Ascending aorta (tissue), 2 donors: ENCODE results near the gene LPCAT2. TPM values are rescaled to one million over a fixed set of nuclear protein-coding genes. Genes with fewer than 3 reads are reported as not detected.
"Not testable (repeated sequence)": the region's sequence is repeated elsewhere in the genome, so short reads cannot be mapped to it uniquely, and the experiment has no call there.

Experiments used
- DNase-seq, 2 donors: peaks; one replicate each; pipeline ENCODE4 v3.0.0-alpha.2; 2019; ENCODE audit warnings: low spot score in 2 of 2
- H3K27ac ChIP-seq, 2 donors: fragments of 200-600 bp; sonication (generic); one replicate each; pipeline ENCODE4 v1.5.1; 2016 to 2017; ENCODE audit warnings: mild to moderate bottlenecking in 1 of 2
- H3K27me3 ChIP-seq: fragments of 200-600 bp; sonication (generic); one replicate; pipeline ENCODE4 v1.5.1; 2017
- H3K36me3 ChIP-seq, 2 donors: fragments of 200-600 bp; sonication (generic); one replicate each; pipeline ENCODE4 v1.5.1; 2016
- H3K4me1 ChIP-seq, 2 donors: fragments of 200-600 bp; sonication (generic); one replicate each; pipeline ENCODE4 v1.5.1; 2016 to 2017; ENCODE audit warnings: mild to moderate bottlenecking in 1 of 2
- H3K4me3 ChIP-seq, 2 donors: fragments of 200-600 bp; sonication (generic); one replicate each; pipeline ENCODE4 v1.5.1; 2016 to 2017; ENCODE audit warnings: mild to moderate bottlenecking in 1 of 2
- H3K9me3 ChIP-seq, 2 donors: fragments of 200-600 bp; sonication (generic); one replicate each; pipeline ENCODE4 v1.5.1; 2016
- CTCF ChIP-seq, 3 experiments: fragments of 200-600 bp in 2 of 3; fragments of 450-650 bp in 1 of 3; sonication (generic) in 2 of 3; IDR thresholded peaks; one replicate each; pipeline ENCODE4 v1.5.1; 2016 to 2019; ENCODE audit warnings: antibody characterized with exemption in 3 of 3, mild to moderate bottlenecking in 1 of 3, moderate library complexity in 1 of 3
- intact Hi-C: fragments of 100-400 bp; cut with DNase I; formaldehyde crosslinking; loops from one replicate; pipeline ENCODE4 v1.15.1; 2023
- total RNA-seq: library from RNA; depleted of rRNA; stranded (reverse); fragments of >200 nt; gene quantifications from one replicate; pipeline ENCODE4 v1.1.0, GENCODE V29; 2016

LPCAT2 gene
- total RNA-seq, 1 donor from 2014 or later = 44.2 TPM

- intact Hi-C loops = no loop called here
- no peak overlapping the region for H3K4me3 ChIP-seq
These were observed 97.0 kb downstream of the LPCAT2 start for GRCh38 chr16:55605754-55606336.

GRCh38 chr16:55613613-55614335, 104.9 kb downstream of the LPCAT2 start:
- Histone ChIP-seq H3K9me3 (no peaks in the 10 kb centered on the region), H3K27me3 (no peaks in the 10 kb centered on the region), H3K27ac (no peak overlapping the region), H3K4me3 (no peak overlapping the region), H3K36me3 (no peaks in the 10 kb centered on the region), H3K4me1 (no peaks in the 10 kb centered on the region)
- no peak for TF ChIP-seq CTCF (IDR thresholded peaks at IDR 0.05)
- intact Hi-C loops = no loop called here
- no peak for DNase-seq

More at GRCh38 chr16:55605754-55606336, 97.0 kb downstream of the LPCAT2 start:
- no peaks in the 10 kb centered on the region for H3K4me1 ChIP-seq
- H3K36me3 ChIP-seq = no peaks in the 10 kb centered on the region
- no peaks in the 10 kb centered on the region for H3K9me3 ChIP-seq
- no peak overlapping the region for H3K27ac ChIP-seq
- no peak for DNase-seq
- no peak for TF ChIP-seq CTCF (IDR thresholded peaks at IDR 0.05)
- no peaks in the 10 kb centered on the region for H3K27me3 ChIP-seq

- DNase-seq = no peak
- no peak for TF ChIP-seq CTCF (IDR thresholded peaks at IDR 0.05)
- Histone ChIP-seq H3K4me1 (no peaks in the 10 kb centered on the region), H3K9me3 (no peaks in the 10 kb centered on the region), H3K36me3 (no peaks in the 10 kb centered on the region), H3K4me3 (no peak overlapping the region), H3K27me3 (no peaks in the 10 kb centered on the region), H3K27ac (no peak overlapping the region)
- intact Hi-C loops = no loop called here
These were observed 106.2 kb downstream of the LPCAT2 start for GRCh38 chr16:55615071-55615470.

GRCh38 chr16:55615670-55616069, 106.8 kb downstream of the LPCAT2 start:
- H3K4me1 ChIP-seq, H3K9me3 ChIP-seq, H3K27ac ChIP-seq, H3K27me3 ChIP-seq, intact Hi-C loops, H3K4me3 ChIP-seq, H3K36me3 ChIP-seq, DNase-seq: not testable (repeated sequence)

- intact Hi-C loops = no loop called here
- no peak for TF ChIP-seq CTCF (IDR thresholded peaks at IDR 0.05)
- H3K4me1 ChIP-seq = no peaks in the 10 kb centered on the region
- no peak overlapping the region for H3K4me3 ChIP-seq
- no peak for DNase-seq
- no peaks in the 10 kb centered on the region for H3K27me3 ChIP-seq
- H3K36me3 ChIP-seq = no peaks in the 10 kb centered on the region
- no peak overlapping the region for H3K27ac ChIP-seq
- no peaks in the 10 kb centered on the region for H3K9me3 ChIP-seq
These were observed 112.9 kb downstream of the LPCAT2 start for GRCh38 chr16:55621771-55622170.

GRCh38 chr16:55622272-55622671, 113.4 kb downstream of the LPCAT2 start:
- intact Hi-C loops = no loop called here
- no peak for TF ChIP-seq CTCF (IDR thresholded peaks at IDR 0.05)

More at GRCh38 chr16:55622272-55622671, 113.4 kb downstream of the LPCAT2 start:
- Histone ChIP-seq H3K4me3 (no peak overlapping the region), H3K27me3 (no peaks in the 10 kb centered on the region), H3K4me1 (no peaks in the 10 kb centered on the region), H3K9me3 (no peaks in the 10 kb centered on the region), H3K27ac (no peak overlapping the region), H3K36me3 (no peaks in the 10 kb centered on the region)
- DNase-seq = no peak
